OCI-LY7 (cell line): Measurements from ENCODE around the gene CNOT4. TPM values are rescaled to one million over a fixed set of nuclear protein-coding genes. Genes with fewer than 3 reads are reported as not detected.

ENCODE experiments used
- BruUV-seq: library from RNA; stranded (reverse); fragments of 400-500 nt; replicated peaks from 2 replicates; lab custom pipeline; 2021; lab: Mats Ljungman, UMichigan
- CTCF ChIA-PET: fragments of 300-600 bp; sonication (Branson Sonifier 250); formaldehyde crosslinking; loops from one replicate; lab custom pipeline; 2022; ENCODE audit warnings: antibody characterized with exemption; ENCODE audit not compliant: unreplicated experiment; lab: Charles Lee
- POLR2A ChIA-PET: fragments of 300-600 bp; sonication (Branson Sonifier 250); formaldehyde crosslinking; loops from one replicate; lab custom pipeline; 2022; ENCODE audit warnings: antibody characterized with exemption; lab: Charles Lee
- DNase-seq: peaks from one replicate; pipeline ENCODE4 v3.0.0-alpha.2; 2015; ENCODE audit warnings: low spot score
- H2AFZ ChIP-seq: fragments of 200-600 bp; sonication (generic), shearing (Covaris generic); 2 replicates; pipeline ENCODE4 v1.6.1; 2014; ENCODE audit warnings: mild to moderate bottlenecking, antibody characterized with exemption, low read length, moderate library complexity
- H3K27ac ChIP-seq: fragments of 200-600 bp; sonication (generic); 2 replicates; pipeline ENCODE4 v1.5.1; 2014; ENCODE audit warnings: mixed run types, low read depth, mild to moderate bottlenecking, moderate library complexity, low read length, inconsistent platforms; ENCODE audit not compliant: poor library complexity, severe bottlenecking
- H3K36me3 ChIP-seq: fragments of 200-600 bp; sonication (generic); 2 replicates; pipeline ENCODE4 v1.6.1; 2014; ENCODE audit warnings: mild to moderate bottlenecking, antibody characterized with exemption, low read length, moderate library complexity, mixed read lengths; ENCODE audit not compliant: insufficient read depth
- H3K4me1 ChIP-seq: fragments of 200-600 bp; sonication (generic); 2 replicates; pipeline ENCODE4 v1.5.1; 2014; ENCODE audit warnings: mild to moderate bottlenecking, low read length; ENCODE audit not compliant: insufficient read depth, poor library complexity, severe bottlenecking
- H3K4me2 ChIP-seq: fragments of 200-600 bp; sonication (generic); 2 replicates; pipeline ENCODE4 v1.6.1; 2014; ENCODE audit warnings: mild to moderate bottlenecking, low read length
- H3K4me3 ChIP-seq: fragments of 200-600 bp; sonication (generic); 2 replicates; pipeline ENCODE4 v1.5.1; 2014; ENCODE audit warnings: mild to moderate bottlenecking, low read depth, low read length; ENCODE audit not compliant: poor library complexity, severe bottlenecking
- H3K79me2 ChIP-seq: fragments of 200-600 bp; sonication (generic); 2 replicates; pipeline ENCODE4 v1.6.1; 2016; ENCODE audit warnings: low read depth, mild to moderate bottlenecking, low read length, moderate library complexity, mixed read lengths; ENCODE audit not compliant: insufficient read depth
- H3K9me2 ChIP-seq: fragments of 200-600 bp; sonication (generic); 2 replicates; pipeline ENCODE4 v1.6.1; 2016; ENCODE audit warnings: mild to moderate bottlenecking, low read length, mixed read lengths; ENCODE audit not compliant: insufficient read depth
- H3K9me3 ChIP-seq: fragments of 200-600 bp; sonication (generic); 2 replicates; pipeline ENCODE4 v1.6.1; 2014; ENCODE audit warnings: mild to moderate bottlenecking, mixed run types, low read length, mixed read lengths
- H4K20me1 ChIP-seq: fragments of 200-600 bp; sonication (generic); 2 replicates; pipeline ENCODE4 v1.6.1; 2014; ENCODE audit warnings: mild to moderate bottlenecking, antibody characterized with exemption, low read length, moderate library complexity, mixed read lengths; ENCODE audit not compliant: insufficient read depth
- EZH2phosphoT487 ChIP-seq: fragments of 200-600 bp; sonication (generic); IDR thresholded peaks from 2 replicates; pipeline ENCODE4 v1.6.1; 2018; ENCODE audit warnings: low read depth, borderline replicate concordance, mild to moderate bottlenecking, mixed run types, antibody characterized with exemption, low read length, moderate library complexity, mixed read lengths
- intact Hi-C: fragments of 100-400 bp; cut with micrococcal nuclease; formaldehyde crosslinking; loops from one replicate; pipeline ENCODE4 v1.10.0; 2022; ENCODE audit not compliant: unreplicated experiment
- total RNA-seq, 2 experiments: library from RNA; depleted of rRNA in 1 of 2; stranded (reverse); fragments of >200 nt in 1 of 2; shearing (Covaris generic) in 1 of 2; gene quantifications; 2 replicates each; pipeline ENCODE4 v1.2.3, GENCODE V29; 2014 to 2022
- TF ChIP-seq, protein P1 (sequence below): fragments of 200-600 bp; sonication (generic); conservative IDR thresholded peaks from 2 replicates; pipeline ENCODE4 v1.5.1; 2014; ENCODE audit warnings: mild to moderate bottlenecking, antibody characterized with exemption, low read length, moderate library complexity, mixed read lengths

The CNOT4 gene
- total RNA-seq, 2 experiments from 2014 or later = 18.7 to 21.9 TPM

DNA sequence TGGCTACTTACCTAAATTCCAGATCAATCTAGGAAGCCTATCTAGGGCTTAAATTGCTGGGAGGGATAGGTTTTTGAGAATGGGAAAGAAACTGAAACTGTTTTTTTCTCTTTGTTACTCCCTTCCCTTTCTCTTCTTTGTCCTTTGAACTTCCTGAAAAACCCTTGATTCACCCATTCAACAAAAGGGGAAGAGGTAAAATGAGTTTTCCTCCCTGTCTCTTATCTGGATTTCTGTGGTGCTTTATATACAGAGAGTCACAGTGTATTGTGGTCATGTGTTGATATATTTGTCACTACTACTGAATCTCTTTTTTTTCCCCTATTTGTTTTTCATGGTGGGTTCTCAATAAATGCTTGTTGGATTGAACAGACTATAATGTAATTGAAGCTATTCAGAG is 28.0 kb upstream of the CNOT4 start:
- Histone ChIP-seq H3K4me1 (no peaks in the 10 kb centered on the region), H3K9me2 (no peaks in the 10 kb centered on the region), H3K9me3 (0 out of 2 replicates have a peak, but pooled peaks cover 3% of the 10 kb centered on the region), H3K4me3 (no peak overlapping the region), H3K4me2 (no peak overlapping the region), H2AFZ (no peak overlapping the region), H3K27ac (no peak overlapping the region), H3K36me3 (no peaks in the 10 kb centered on the region), H4K20me1 (no peaks in the 10 kb centered on the region), H3K79me2 (no peaks in the 10 kb centered on the region)
- TF ChIP-seq, protein P1, sequence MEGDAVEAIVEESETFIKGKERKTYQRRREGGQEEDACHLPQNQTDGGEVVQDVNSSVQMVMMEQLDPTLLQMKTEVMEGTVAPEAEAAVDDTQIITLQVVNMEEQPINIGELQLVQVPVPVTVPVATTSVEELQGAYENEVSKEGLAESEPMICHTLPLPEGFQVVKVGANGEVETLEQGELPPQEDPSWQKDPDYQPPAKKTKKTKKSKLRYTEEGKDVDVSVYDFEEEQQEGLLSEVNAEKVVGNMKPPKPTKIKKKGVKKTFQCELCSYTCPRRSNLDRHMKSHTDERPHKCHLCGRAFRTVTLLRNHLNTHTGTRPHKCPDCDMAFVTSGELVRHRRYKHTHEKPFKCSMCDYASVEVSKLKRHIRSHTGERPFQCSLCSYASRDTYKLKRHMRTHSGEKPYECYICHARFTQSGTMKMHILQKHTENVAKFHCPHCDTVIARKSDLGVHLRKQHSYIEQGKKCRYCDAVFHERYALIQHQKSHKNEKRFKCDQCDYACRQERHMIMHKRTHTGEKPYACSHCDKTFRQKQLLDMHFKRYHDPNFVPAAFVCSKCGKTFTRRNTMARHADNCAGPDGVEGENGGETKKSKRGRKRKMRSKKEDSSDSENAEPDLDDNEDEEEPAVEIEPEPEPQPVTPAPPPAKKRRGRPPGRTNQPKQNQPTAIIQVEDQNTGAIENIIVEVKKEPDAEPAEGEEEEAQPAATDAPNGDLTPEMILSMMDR = no peak
- TF ChIP-seq EZH2phosphoT487 = no peak
- intact Hi-C loops = no loop called here
- no TSS peak for BruUV-seq
- POLR2A ChIA-PET = interaction anchor here (1.3 kb wide), 1 partner anchor 15 kb away, joined by 3 read pairs; no protein-coding TSS in a partner anchor
- no peak for DNase-seq
- CTCF ChIA-PET = no interaction called here

DNA sequence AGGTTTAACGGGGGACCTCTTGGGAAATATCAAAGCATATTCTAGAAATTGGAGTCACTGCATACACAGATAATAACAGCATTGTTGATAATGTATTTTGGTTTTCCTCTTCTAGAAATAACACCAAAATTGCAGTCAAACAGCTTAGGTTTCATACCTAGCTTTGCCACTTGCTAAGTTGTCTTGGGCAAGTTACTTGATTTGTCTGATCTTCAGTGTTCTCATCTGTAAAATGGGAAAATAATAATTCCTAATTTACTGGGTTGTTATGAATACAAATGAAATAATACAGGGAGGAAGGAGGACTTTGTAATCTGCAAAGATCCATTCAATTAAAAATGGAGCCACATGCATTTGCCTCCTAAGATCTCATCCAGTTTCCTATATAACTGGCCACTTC is 27.6 kb upstream of the CNOT4 start:
- CTCF ChIA-PET = no interaction called here
- no TSS peak for BruUV-seq
- Histone ChIP-seq H3K4me3 (no peak overlapping the region), H3K36me3 (no peaks in the 10 kb centered on the region), H2AFZ (no peak overlapping the region), H3K9me3 (0 out of 2 replicates have a peak, but pooled peaks cover 3% of the 10 kb centered on the region), H4K20me1 (no peaks in the 10 kb centered on the region), H3K79me2 (no peaks in the 10 kb centered on the region), H3K27ac (no peak overlapping the region), H3K4me1 (no peaks in the 10 kb centered on the region), H3K9me2 (no peaks in the 10 kb centered on the region), H3K4me2 (no peak overlapping the region)
- POLR2A ChIA-PET = no interaction called here
- intact Hi-C loops = no loop called here
- DNase-seq = no peak
- no peak for TF ChIP-seq EZH2phosphoT487
- TF ChIP-seq, protein P1 = no peak

DNA sequence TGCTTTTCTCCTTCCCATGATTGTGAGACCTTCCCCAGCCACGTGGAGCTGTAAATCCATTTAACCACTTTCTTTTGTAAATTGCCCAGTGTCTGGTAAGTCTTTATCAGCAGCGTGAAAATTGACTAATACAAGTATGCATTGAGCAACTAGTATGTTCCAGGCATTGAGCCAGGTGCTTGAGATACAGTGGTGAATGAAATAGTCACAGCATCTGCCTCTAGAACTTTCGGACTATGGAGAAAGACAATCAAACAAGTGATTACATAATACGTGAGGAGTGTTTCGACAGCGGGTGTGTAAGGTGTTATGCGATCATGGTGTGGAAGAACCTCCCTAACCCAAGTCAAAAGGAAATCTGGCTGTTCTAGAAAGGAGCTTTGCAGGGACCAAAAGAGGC is 26.2 kb upstream of the CNOT4 start:
- Histone ChIP-seq H3K9me3 (0 out of 2 replicates have a peak, but pooled peaks cover 3% of the 10 kb centered on the region), H3K4me3 (no peak overlapping the region), H3K4me1 (no peaks in the 10 kb centered on the region), H2AFZ (no peak overlapping the region), H3K36me3 (no peaks in the 10 kb centered on the region), H3K9me2 (no peaks in the 10 kb centered on the region), H4K20me1 (no peaks in the 10 kb centered on the region), H3K79me2 (no peaks in the 10 kb centered on the region), H3K4me2 (no peak overlapping the region), H3K27ac (no peak overlapping the region)
- TF ChIP-seq EZH2phosphoT487 = no peak
- TF ChIP-seq, protein P1 = no peak
- no peak for DNase-seq
- POLR2A ChIA-PET = no interaction called here
- CTCF ChIA-PET = no interaction called here
- no TSS peak for BruUV-seq
- intact Hi-C loops = no loop called here
